ENCODE data around the gene PLXNA4. TPM values are rescaled to one million over a fixed set of nuclear protein-coding genes. Genes with fewer than 3 reads are reported as not detected.
A peak's percentile ranks its signal among the peaks of the same experiment; 100 is the strongest.

PLXNA4 gene
- total and polyA plus RNA-seq, 2 experiments from 2014 or later: 1.9 to 4.8 TPM

DNA sequence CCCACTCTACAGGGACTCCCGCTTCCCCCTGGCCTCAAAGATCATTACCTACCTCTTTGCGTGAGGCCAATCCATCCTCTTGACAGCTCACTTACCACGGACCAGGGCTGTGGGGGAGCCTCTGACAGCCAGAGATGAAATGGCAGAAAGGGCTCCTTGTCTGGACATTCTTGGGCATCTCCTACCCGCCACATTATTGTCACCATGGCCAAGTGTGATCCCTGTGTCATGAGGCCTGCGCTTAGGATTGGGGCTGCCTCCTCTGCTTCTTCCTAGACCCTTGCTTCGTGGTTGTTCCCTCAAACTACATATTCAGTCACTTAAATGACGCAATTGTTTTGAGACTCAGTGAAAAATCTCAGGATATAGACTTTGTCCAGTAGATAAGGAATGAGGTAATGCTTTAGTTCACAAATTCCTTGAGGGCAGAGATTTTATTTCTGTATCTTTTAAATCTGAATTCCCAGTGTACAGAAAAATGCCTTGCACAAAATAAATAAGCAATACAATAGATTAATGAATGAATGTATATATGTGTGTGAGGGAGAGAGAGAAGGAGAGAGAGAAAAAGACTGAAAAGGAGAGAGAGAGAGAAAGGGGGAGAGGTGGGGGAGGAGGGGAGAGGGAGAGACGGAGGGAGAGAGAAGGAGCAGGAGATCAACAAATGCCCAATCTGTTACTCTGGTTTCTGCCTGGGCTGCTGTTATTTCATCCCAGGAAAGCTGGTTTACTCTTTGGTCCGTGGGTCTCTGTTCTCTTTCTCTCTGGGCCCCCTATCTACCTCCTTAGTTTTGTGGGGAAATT is 159.0 kb downstream of the PLXNA4 start:
- peak; percentile 20 for DNase-seq (ENCODE audit: low spot score)
- Histone ChIP-seq H3K36me3 (replicated peaks; ENCODE audit: insufficient read depth, low read depth) (no peaks in the 10 kb centered on the region), H3K4me2 (peak overlapping the region; percentile 9), H3K9me3 (ENCODE audit: low read depth) (no peaks in the 10 kb centered on the region), H2AFZ (no peak overlapping the region), H3K27me3 (no peaks in the 10 kb centered on the region), H3K4me1 (ENCODE audit: insufficient read depth) (peaks cover 10% of the 10 kb centered on the region), H3K4me3 (no peak overlapping the region), H3K9me2 (replicated peaks; ENCODE audit: insufficient read depth) (no peaks in the 10 kb centered on the region), H4K20me1 (ENCODE audit: insufficient read depth, poor library complexity, severe bottlenecking) (no peaks in the 10 kb centered on the region), H3K27ac (peak overlapping the region; percentile 65), H3K79me2 (no peaks in the 10 kb centered on the region)
- no peak for TF ChIP-seq EZH2phosphoT487 (IDR thresholded peaks at IDR 0.05; ENCODE audit: low read depth, severe bottlenecking, unreplicated experiment)
- TF ChIP-seq EZH2 (IDR thresholded peaks at IDR 0.05; ENCODE audit: borderline replicate concordance): no peak
- TF ChIP-seq, protein P1, sequence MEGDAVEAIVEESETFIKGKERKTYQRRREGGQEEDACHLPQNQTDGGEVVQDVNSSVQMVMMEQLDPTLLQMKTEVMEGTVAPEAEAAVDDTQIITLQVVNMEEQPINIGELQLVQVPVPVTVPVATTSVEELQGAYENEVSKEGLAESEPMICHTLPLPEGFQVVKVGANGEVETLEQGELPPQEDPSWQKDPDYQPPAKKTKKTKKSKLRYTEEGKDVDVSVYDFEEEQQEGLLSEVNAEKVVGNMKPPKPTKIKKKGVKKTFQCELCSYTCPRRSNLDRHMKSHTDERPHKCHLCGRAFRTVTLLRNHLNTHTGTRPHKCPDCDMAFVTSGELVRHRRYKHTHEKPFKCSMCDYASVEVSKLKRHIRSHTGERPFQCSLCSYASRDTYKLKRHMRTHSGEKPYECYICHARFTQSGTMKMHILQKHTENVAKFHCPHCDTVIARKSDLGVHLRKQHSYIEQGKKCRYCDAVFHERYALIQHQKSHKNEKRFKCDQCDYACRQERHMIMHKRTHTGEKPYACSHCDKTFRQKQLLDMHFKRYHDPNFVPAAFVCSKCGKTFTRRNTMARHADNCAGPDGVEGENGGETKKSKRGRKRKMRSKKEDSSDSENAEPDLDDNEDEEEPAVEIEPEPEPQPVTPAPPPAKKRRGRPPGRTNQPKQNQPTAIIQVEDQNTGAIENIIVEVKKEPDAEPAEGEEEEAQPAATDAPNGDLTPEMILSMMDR (IDR thresholded peaks at IDR 0.05; ENCODE audit: poor library complexity): no peak
- 56% methylated on average over 8 of the region's 9 CpGs for WGBS (ENCODE audit: low lambda C conversion rate, missing lambda C conversion rate)

DNA sequence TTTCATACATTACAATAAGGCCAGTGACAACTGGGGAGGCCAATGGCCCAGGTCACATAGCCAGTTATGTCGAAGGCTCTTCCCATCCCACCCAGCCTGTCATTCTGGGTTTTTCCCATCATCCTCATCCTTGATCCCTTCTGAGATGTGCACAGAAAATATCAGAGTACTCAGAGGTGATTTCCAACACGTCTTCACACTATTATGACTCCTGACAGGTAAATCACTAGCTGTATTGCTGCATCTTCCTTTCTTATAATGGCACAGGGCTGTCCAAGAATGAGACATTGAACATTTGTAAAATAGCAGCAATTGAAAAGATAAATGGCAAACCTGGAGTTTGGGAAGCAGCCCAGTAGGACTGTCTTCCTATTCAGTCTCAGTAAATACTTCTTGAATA is 159.9 kb downstream of the PLXNA4 start:
- WGBS (ENCODE audit: low lambda C conversion rate, missing lambda C conversion rate): 86% methylated on average over 2 of the region's 2 CpGs
- peak overlapping the region; percentile 65 for H3K27ac ChIP-seq
- no peaks in the 10 kb centered on the region for H3K79me2 ChIP-seq
- no peaks in the 10 kb centered on the region for H3K9me2 ChIP-seq (replicated peaks; ENCODE audit: insufficient read depth)
- no peaks in the 10 kb centered on the region for H3K36me3 ChIP-seq (replicated peaks; ENCODE audit: insufficient read depth, low read depth)
- TF ChIP-seq EZH2phosphoT487 (IDR thresholded peaks at IDR 0.05; ENCODE audit: low read depth, severe bottlenecking, unreplicated experiment) (no peak), EZH2 (IDR thresholded peaks at IDR 0.05; ENCODE audit: borderline replicate concordance) (no peak)
- TF ChIP-seq, protein P1 (IDR thresholded peaks at IDR 0.05; ENCODE audit: poor library complexity): no peak
- no peaks in the 10 kb centered on the region for H3K9me3 ChIP-seq (ENCODE audit: low read depth)
- no peak for DNase-seq (ENCODE audit: low spot score)
- no peaks in the 10 kb centered on the region for H3K27me3 ChIP-seq
- H4K20me1 ChIP-seq (ENCODE audit: insufficient read depth, poor library complexity, severe bottlenecking): no peaks in the 10 kb centered on the region
- no peak overlapping the region for H2AFZ ChIP-seq
- no peak overlapping the region for H3K4me3 ChIP-seq
- H3K4me1 ChIP-seq (ENCODE audit: insufficient read depth): peaks cover 10% of the 10 kb centered on the region
- no peak overlapping the region for H3K4me2 ChIP-seq

DNA sequence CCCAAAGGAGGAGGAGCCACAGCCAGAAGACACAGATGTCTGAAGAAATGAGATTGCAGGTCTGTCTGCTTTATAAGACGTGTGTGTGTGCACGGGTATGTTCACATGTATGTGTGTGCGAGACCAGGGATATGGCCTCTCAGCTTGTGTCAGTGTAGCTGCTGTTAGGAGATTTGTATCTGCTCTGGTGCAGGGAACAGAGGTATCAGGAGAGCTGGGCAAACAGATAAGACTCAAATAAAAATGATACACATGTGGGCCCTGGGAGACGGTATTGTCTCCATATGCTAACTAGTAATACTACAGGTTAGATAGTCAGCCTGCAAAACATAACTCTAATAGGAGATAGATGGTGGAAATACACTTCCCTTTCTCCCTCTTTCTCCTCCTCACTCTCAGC is 161.0 kb downstream of the PLXNA4 start:
- no peaks in the 10 kb centered on the region for H3K9me3 ChIP-seq (ENCODE audit: low read depth)
- H2AFZ ChIP-seq: no peak overlapping the region
- DNase-seq (ENCODE audit: low spot score): no peak
- peaks cover 16% of the 10 kb centered on the region for H3K4me1 ChIP-seq (ENCODE audit: insufficient read depth)
- no peak overlapping the region for H3K27ac ChIP-seq
- H3K27me3 ChIP-seq: no peaks in the 10 kb centered on the region
- 84% methylated on average over 4 of the region's 4 CpGs for whole genome bisulfite sequencing (ENCODE audit: low lambda C conversion rate, missing lambda C conversion rate)
- H3K4me2 ChIP-seq: no peak overlapping the region
- no peaks in the 10 kb centered on the region for H4K20me1 ChIP-seq (ENCODE audit: insufficient read depth, poor library complexity, severe bottlenecking)
- no peaks in the 10 kb centered on the region for H3K79me2 ChIP-seq
- no peak for TF ChIP-seq EZH2 (IDR thresholded peaks at IDR 0.05; ENCODE audit: borderline replicate concordance)
- TF ChIP-seq, protein P1 (IDR thresholded peaks at IDR 0.05; ENCODE audit: poor library complexity): no peak
- TF ChIP-seq EZH2phosphoT487 (IDR thresholded peaks at IDR 0.05; ENCODE audit: low read depth, severe bottlenecking, unreplicated experiment): no peak
- H3K36me3 ChIP-seq (replicated peaks; ENCODE audit: insufficient read depth, low read depth): no peaks in the 10 kb centered on the region
- no peak overlapping the region for H3K4me3 ChIP-seq
- no peaks in the 10 kb centered on the region for H3K9me2 ChIP-seq (replicated peaks; ENCODE audit: insufficient read depth)

Data from hepatocyte (in vitro differentiated cells).